SU-DHL-6 (cell line): Measurements from ENCODE around the gene AMELX.

ENCODE experiments used
- EZH2phosphoT487 ChIP-seq: fragments of 200-600 bp; sonication (generic), shearing (Covaris generic); conservative IDR thresholded peaks from 2 replicates; pipeline ENCODE4 v1.6.1; 2018; ENCODE audit warnings: mild to moderate bottlenecking, antibody characterized with exemption, low read length, moderate library complexity, mixed read lengths
- TF ChIP-seq, protein P1 (sequence below): fragments of 200-600 bp; sonication (generic); IDR thresholded peaks from one replicate; pipeline ENCODE4 v1.5.1; 2017; ENCODE audit warnings: antibody characterized with exemption, mild to moderate bottlenecking, low read length, moderate library complexity; ENCODE audit not compliant: insufficient read depth, poor library complexity, severe bottlenecking

DNA sequence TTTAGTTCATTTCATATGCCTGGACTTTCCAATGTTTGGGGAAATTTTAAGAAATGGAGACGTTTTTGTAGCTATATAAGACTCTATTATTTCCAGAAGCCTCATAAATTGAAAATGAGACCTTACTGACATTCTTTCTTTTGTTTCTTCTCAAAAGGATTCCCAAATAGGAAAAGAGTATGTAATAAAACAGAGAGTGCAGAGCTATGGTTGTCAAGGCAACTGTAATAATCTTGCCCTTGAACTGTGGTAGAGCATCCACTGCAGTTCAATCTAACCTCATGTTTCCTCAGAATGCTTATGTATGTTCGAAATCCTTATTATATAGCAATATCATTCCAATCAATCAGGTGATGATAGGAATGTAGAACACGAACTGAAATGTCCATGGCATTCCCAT, 54.1 kb downstream of the AMELX start:
- no peak for TF ChIP-seq EZH2phosphoT487
- TF ChIP-seq, protein P1, sequence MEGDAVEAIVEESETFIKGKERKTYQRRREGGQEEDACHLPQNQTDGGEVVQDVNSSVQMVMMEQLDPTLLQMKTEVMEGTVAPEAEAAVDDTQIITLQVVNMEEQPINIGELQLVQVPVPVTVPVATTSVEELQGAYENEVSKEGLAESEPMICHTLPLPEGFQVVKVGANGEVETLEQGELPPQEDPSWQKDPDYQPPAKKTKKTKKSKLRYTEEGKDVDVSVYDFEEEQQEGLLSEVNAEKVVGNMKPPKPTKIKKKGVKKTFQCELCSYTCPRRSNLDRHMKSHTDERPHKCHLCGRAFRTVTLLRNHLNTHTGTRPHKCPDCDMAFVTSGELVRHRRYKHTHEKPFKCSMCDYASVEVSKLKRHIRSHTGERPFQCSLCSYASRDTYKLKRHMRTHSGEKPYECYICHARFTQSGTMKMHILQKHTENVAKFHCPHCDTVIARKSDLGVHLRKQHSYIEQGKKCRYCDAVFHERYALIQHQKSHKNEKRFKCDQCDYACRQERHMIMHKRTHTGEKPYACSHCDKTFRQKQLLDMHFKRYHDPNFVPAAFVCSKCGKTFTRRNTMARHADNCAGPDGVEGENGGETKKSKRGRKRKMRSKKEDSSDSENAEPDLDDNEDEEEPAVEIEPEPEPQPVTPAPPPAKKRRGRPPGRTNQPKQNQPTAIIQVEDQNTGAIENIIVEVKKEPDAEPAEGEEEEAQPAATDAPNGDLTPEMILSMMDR, result no peak
